Measurements from ENCODE around the gene PFKFB4.

The PFKFB4 gene

DNA sequence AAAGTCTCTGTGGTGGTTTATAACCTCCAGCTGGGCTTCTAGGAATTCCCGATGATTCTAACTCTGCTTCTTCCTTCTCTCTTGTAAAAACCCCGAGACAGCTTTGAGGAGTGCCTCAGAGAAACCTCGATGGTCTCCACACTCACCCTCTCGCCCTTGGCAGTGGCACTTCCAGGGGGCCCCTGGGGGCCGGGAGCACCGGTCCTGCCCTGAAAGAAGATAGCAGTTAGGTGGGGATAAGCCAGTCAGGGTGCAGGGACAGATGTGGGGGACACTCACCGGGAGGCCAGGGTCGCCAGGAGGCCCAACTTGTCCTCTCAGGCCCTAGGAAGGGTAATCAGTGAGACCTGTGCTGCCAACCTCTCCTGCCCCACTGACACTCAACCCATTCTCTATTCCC is 28.8 kb upstream of the PFKFB4 start:
- Histone ChIP-seq H3K4me1 (ENCODE audit: control insufficient read depth, insufficient read depth, low read length, poor library complexity, severe bottlenecking) (no peaks in the 10 kb centered on the region), H3K4me3 (ENCODE audit: insufficient read depth, low read depth, low read length, poor library complexity, severe bottlenecking) (no peak overlapping the region), H3K36me3 (ENCODE audit: control insufficient read depth, insufficient read depth, low read length) (no peaks in the 10 kb centered on the region), H3K27me3 (replicated peaks; ENCODE audit: control insufficient read depth, insufficient read depth, low read length, poor library complexity, severe bottlenecking) (no peaks in the 10 kb centered on the region), H3K27ac (ENCODE audit: insufficient read depth, low read length, poor library complexity, severe bottlenecking) (no peak overlapping the region), H3K9me3 (ENCODE audit: control insufficient read depth, low read length) (no peaks in the 10 kb centered on the region)
- DNase-seq, result no peak

- no peaks in the 10 kb centered on the region for H3K9me3 ChIP-seq (ENCODE audit: control insufficient read depth, low read length)
- no peaks in the 10 kb centered on the region for H3K36me3 ChIP-seq (ENCODE audit: control insufficient read depth, insufficient read depth, low read length)
- H3K4me3 ChIP-seq (ENCODE audit: insufficient read depth, low read depth, low read length, poor library complexity, severe bottlenecking), result no peak overlapping the region
- no peak for DNase-seq
- no peaks in the 10 kb centered on the region for H3K27me3 ChIP-seq (replicated peaks; ENCODE audit: control insufficient read depth, insufficient read depth, low read length, poor library complexity, severe bottlenecking)
- H3K27ac ChIP-seq (ENCODE audit: insufficient read depth, low read length, poor library complexity, severe bottlenecking), result no peak overlapping the region
- no peaks in the 10 kb centered on the region for H3K4me1 ChIP-seq (ENCODE audit: control insufficient read depth, insufficient read depth, low read length, poor library complexity, severe bottlenecking)
These were observed 28.2 kb upstream of the PFKFB4 start for GRCh38 chr3:48584836-48585235.

GRCh38 chr3:48581621-48582481 is 25.2 kb upstream of the PFKFB4 start:
- Histone ChIP-seq H3K27ac (ENCODE audit: insufficient read depth, low read length, poor library complexity, severe bottlenecking) (no peak overlapping the region), H3K36me3 (ENCODE audit: control insufficient read depth, insufficient read depth, low read length) (no peaks in the 10 kb centered on the region), H3K4me1 (ENCODE audit: control insufficient read depth, insufficient read depth, low read length, poor library complexity, severe bottlenecking) (no peaks in the 10 kb centered on the region), H3K27me3 (replicated peaks; ENCODE audit: control insufficient read depth, insufficient read depth, low read length, poor library complexity, severe bottlenecking) (no peaks in the 10 kb centered on the region), H3K9me3 (ENCODE audit: control insufficient read depth, low read length) (no peaks in the 10 kb centered on the region), H3K4me3 (ENCODE audit: insufficient read depth, low read depth, low read length, poor library complexity, severe bottlenecking) (no peak overlapping the region)
- DNase-seq, result no peak

DNA sequence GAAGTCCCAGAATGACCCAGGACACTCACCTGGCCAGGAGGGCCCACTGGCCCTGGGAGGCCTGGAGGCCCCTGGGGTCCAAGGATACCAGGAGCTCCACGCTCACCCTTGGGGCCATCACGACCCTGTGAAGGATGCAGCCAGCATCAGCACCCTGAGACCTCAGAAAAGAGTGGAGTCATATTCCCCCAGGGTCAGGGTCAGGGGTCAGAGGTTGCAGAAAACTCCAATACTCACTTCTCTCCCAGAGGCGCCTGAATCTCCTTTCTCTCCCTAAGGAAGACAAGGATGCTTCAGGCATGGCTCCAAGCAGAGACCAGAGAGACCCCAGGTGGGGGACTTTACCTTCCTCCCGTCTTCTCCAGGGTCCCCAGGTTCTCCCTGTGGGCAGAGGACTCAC is 20.0 kb upstream of the PFKFB4 start:
- Histone ChIP-seq H3K27ac (ENCODE audit: insufficient read depth, low read length, poor library complexity, severe bottlenecking) (no peak overlapping the region), H3K4me3 (ENCODE audit: insufficient read depth, low read depth, low read length, poor library complexity, severe bottlenecking) (no peak overlapping the region), H3K9me3 (ENCODE audit: control insufficient read depth, low read length) (no peaks in the 10 kb centered on the region), H3K27me3 (replicated peaks; ENCODE audit: control insufficient read depth, insufficient read depth, low read length, poor library complexity, severe bottlenecking) (no peaks in the 10 kb centered on the region), H3K4me1 (ENCODE audit: control insufficient read depth, insufficient read depth, low read length, poor library complexity, severe bottlenecking) (no peaks in the 10 kb centered on the region), H3K36me3 (ENCODE audit: control insufficient read depth, insufficient read depth, low read length) (no peaks in the 10 kb centered on the region)
- no peak for DNase-seq

DNA sequence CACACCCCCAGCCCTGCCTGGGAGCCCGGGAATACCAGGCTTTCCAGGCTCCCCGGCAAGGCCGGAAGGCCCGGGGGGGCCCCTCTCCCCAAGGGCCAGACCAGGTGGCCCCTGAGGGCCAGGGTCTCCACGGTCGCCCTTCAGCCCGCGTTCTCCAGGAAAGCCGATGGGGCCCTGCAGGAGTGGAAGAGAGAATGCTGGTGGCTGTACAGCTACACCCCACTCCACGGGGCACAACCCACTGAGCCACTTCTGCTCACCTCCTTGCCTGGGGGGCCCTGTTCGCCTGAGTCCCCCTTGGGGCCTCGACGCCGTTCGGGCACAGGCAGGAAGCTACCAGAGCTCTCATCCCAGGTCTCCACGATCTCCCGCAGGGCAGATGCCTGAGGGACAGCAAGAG is 18.8 kb upstream of the PFKFB4 start:
- no peak overlapping the region for H3K27ac ChIP-seq (ENCODE audit: insufficient read depth, low read length, poor library complexity, severe bottlenecking)
- H3K36me3 ChIP-seq (ENCODE audit: control insufficient read depth, insufficient read depth, low read length), result no peaks in the 10 kb centered on the region
- H3K4me3 ChIP-seq (ENCODE audit: insufficient read depth, low read depth, low read length, poor library complexity, severe bottlenecking), result no peak overlapping the region
- H3K4me1 ChIP-seq (ENCODE audit: control insufficient read depth, insufficient read depth, low read length, poor library complexity, severe bottlenecking), result no peaks in the 10 kb centered on the region
- DNase-seq, result no peak
- no peaks in the 10 kb centered on the region for H3K9me3 ChIP-seq (ENCODE audit: control insufficient read depth, low read length)
- H3K27me3 ChIP-seq (replicated peaks; ENCODE audit: control insufficient read depth, insufficient read depth, low read length, poor library complexity, severe bottlenecking), result no peaks in the 10 kb centered on the region

DNA sequence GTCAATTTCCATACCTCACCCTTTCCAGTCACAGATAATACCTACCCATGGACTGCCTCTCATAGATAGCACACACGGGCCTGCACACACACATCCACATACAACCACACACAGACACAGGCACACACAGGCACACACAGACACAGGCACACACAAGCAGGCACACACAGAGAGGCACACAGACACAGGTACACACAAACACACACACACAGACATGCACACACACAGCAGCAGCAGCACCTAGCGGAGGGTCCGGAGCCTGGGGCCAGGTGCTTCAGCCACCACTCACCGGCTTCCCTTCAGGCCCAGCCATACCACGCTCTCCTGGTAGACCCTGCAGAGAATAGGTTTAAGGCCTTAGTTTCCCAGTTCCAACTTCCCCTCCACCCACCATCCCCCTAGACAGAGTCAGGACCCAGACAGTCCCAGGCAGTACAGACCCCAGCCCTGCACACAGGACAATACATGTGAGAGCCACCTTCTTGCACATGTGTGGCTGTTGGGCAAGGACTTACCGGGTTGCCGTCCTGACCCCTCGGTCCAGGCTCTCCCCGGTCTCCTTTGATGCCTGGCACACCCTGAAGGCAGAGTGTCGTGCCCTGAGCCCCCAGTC is 17.5 kb upstream of the PFKFB4 start:
- H3K4me1 ChIP-seq (ENCODE audit: control insufficient read depth, insufficient read depth, low read length, poor library complexity, severe bottlenecking), result no peaks in the 10 kb centered on the region
- no peaks in the 10 kb centered on the region for H3K36me3 ChIP-seq (ENCODE audit: control insufficient read depth, insufficient read depth, low read length)
- no peak for DNase-seq
- no peak overlapping the region for H3K27ac ChIP-seq (ENCODE audit: insufficient read depth, low read length, poor library complexity, severe bottlenecking)
- H3K27me3 ChIP-seq (replicated peaks; ENCODE audit: control insufficient read depth, insufficient read depth, low read length, poor library complexity, severe bottlenecking), result no peaks in the 10 kb centered on the region
- H3K9me3 ChIP-seq (ENCODE audit: control insufficient read depth, low read length), result no peaks in the 10 kb centered on the region
- H3K4me3 ChIP-seq (ENCODE audit: insufficient read depth, low read depth, low read length, poor library complexity, severe bottlenecking), result no peak overlapping the region

DNA sequence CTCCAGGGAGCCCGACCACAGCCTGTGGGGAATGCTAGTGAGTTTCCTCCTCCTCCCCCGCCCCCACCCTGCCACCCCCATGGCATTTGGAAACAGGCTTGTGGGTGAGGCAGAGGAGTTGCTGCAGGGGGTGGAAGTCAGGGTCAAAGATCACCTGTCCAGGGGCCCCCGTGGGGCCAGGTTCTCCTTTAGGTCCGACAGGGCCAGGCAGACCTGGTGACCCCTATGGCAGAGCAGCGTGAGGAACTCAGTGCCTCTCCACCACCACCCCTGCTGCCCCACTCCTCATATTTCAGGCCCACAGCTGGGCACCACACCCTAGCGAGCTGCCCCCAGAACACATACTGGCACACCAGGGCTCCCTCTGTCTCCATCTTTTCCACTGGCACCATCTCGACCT is 15.9 kb upstream of the PFKFB4 start:
- Histone ChIP-seq H3K27ac (ENCODE audit: insufficient read depth, low read length, poor library complexity, severe bottlenecking) (no peak overlapping the region), H3K9me3 (ENCODE audit: control insufficient read depth, low read length) (no peaks in the 10 kb centered on the region), H3K4me1 (ENCODE audit: control insufficient read depth, insufficient read depth, low read length, poor library complexity, severe bottlenecking) (no peaks in the 10 kb centered on the region), H3K4me3 (ENCODE audit: insufficient read depth, low read depth, low read length, poor library complexity, severe bottlenecking) (no peak overlapping the region), H3K36me3 (ENCODE audit: control insufficient read depth, insufficient read depth, low read length) (no peaks in the 10 kb centered on the region), H3K27me3 (replicated peaks; ENCODE audit: control insufficient read depth, insufficient read depth, low read length, poor library complexity, severe bottlenecking) (no peaks in the 10 kb centered on the region)
- DNase-seq, result no peak

DNA sequence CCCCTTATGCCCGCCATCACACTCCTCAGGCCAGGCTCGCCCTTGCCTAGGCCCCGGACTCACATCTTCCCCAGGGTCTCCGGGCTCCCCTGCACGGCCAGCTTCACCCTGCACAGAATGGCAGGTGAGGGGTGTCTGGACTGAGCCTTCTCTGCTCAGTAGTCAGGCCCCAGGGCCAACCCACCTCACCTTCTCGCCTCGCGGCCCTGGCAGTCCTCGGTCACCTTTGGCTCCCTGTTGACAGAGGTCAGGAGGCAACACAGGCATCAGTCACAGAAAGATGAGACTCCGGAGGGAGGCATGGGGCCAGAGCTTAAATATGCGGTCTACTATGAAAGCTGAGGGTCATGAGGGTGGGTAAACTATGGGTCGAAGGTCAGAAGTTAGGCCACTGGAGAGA is 15.3 kb upstream of the PFKFB4 start:
- Histone ChIP-seq H3K27ac (ENCODE audit: insufficient read depth, low read length, poor library complexity, severe bottlenecking) (no peak overlapping the region), H3K36me3 (ENCODE audit: control insufficient read depth, insufficient read depth, low read length) (no peaks in the 10 kb centered on the region), H3K27me3 (replicated peaks; ENCODE audit: control insufficient read depth, insufficient read depth, low read length, poor library complexity, severe bottlenecking) (no peaks in the 10 kb centered on the region), H3K4me1 (ENCODE audit: control insufficient read depth, insufficient read depth, low read length, poor library complexity, severe bottlenecking) (no peaks in the 10 kb centered on the region), H3K9me3 (ENCODE audit: control insufficient read depth, low read length) (no peaks in the 10 kb centered on the region), H3K4me3 (ENCODE audit: insufficient read depth, low read depth, low read length, poor library complexity, severe bottlenecking) (no peak overlapping the region)
- no peak for DNase-seq

GRCh38 chr3:48569808-48570450 is 13.3 kb upstream of the PFKFB4 start:
- Histone ChIP-seq H3K4me3 (ENCODE audit: insufficient read depth, low read depth, low read length, poor library complexity, severe bottlenecking) (no peak overlapping the region), H3K9me3 (ENCODE audit: control insufficient read depth, low read length) (no peaks in the 10 kb centered on the region), H3K4me1 (ENCODE audit: control insufficient read depth, insufficient read depth, low read length, poor library complexity, severe bottlenecking) (no peaks in the 10 kb centered on the region), H3K27me3 (replicated peaks; ENCODE audit: control insufficient read depth, insufficient read depth, low read length, poor library complexity, severe bottlenecking) (no peaks in the 10 kb centered on the region), H3K36me3 (ENCODE audit: control insufficient read depth, insufficient read depth, low read length) (no peaks in the 10 kb centered on the region), H3K27ac (ENCODE audit: insufficient read depth, low read length, poor library complexity, severe bottlenecking) (no peak overlapping the region)
- no peak for DNase-seq

DNA sequence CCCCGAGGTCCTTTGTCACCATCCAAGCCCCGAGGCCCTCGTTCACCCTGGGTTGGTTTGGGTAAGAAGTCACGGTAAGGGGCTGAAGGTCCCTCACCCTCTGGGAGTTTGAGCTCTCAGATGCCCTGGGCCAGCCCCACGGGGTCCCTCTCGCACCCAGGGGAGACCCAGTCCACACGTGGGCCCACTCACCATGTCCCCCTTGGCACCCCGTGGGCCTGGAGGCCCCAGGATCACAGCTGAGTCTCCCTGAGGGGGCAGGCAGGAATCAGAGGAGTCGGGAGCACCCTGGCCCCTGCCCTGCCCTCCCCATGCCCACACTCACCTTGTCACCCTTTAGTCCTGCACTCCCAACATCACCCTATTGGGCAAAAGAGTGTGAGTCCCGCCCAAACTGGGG is 12.8 kb upstream of the PFKFB4 start:
- no peaks in the 10 kb centered on the region for H3K36me3 ChIP-seq (ENCODE audit: control insufficient read depth, insufficient read depth, low read length)
- H3K27ac ChIP-seq (ENCODE audit: insufficient read depth, low read length, poor library complexity, severe bottlenecking), result no peak overlapping the region
- no peak overlapping the region for H3K4me3 ChIP-seq (ENCODE audit: insufficient read depth, low read depth, low read length, poor library complexity, severe bottlenecking)
- no peaks in the 10 kb centered on the region for H3K9me3 ChIP-seq (ENCODE audit: control insufficient read depth, low read length)
- no peak for DNase-seq
- no peaks in the 10 kb centered on the region for H3K4me1 ChIP-seq (ENCODE audit: control insufficient read depth, insufficient read depth, low read length, poor library complexity, severe bottlenecking)
- no peaks in the 10 kb centered on the region for H3K27me3 ChIP-seq (replicated peaks; ENCODE audit: control insufficient read depth, insufficient read depth, low read length, poor library complexity, severe bottlenecking)

Measured in effector memory CD4-positive, alpha-beta T cell (primary cell).